ENCODE results near the gene TBCE. TPM values are rescaled to one million over a fixed set of nuclear protein-coding genes. Genes with fewer than 3 reads are reported as not detected.
A peak's percentile ranks its signal among the peaks of the same experiment; 100 is the strongest.

TBCE gene
- total and polyA plus RNA-seq, 9 of the 15 experiments (the other 6 are each of a cell fraction or from before 2014, with no cell fraction given) = 52.6 to 92.1 (median 82.1) TPM

DNA sequence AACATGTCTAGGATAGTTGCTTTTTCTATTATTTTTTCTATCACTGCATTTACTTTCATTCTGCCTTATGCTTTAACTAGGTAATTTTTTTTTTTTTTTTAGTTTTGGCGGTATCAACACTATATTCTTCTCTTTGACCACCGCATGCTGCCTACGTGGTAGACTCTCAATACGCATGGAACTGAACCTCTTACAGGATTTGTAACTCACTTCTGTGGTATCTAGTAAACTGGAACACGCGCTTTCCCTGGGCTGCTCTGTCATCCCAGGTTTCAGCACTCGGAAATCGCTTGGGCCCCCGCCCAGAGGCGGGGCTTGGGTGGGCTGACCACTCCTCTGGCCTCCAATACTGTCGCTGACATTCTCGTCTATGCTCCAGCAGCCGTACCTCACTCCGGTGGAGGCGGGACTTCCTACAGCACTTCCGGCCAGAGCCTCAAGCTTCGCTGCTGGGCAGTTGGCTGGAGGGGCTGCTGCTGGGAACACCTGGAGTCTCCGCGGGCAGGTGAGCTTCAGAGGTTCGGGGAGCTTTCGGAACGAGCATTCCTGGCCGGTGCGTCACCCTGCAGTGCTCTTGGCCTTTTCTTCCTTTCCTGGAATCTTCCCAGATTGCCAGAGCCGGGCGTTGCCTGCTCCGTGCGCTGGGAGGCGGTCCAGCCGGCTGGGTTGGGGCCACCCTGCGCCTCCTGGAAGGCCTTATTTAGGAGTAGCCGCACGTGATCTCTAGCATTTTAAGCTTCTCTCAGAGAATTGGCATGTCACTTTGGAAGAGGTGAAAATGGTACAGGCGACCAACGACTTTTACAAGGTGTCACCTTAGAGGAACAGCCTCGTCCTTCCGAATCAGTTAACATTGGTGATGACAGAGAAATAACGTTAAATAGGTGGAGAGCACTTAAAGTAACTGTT is at the start of gene TBCE (continued):
- TF ChIP-seq SIN3A (IDR thresholded peaks at IDR 0.05; ENCODE audit: borderline replicate concordance in 2 of 2, control insufficient read depth in 1 of 2, low read depth in 2 of 2, low read length in 2 of 2) (peak; percentile 60 to 90), NFE2 (IDR thresholded peaks at IDR 0.05; ENCODE audit: low read depth) (peak; percentile 79), HLTF (IDR thresholded peaks at IDR 0.05) (peak; percentile 46; the same call in 1 of the 2 replicates), NR2F6 (CRISPR knock-in tag; IDR thresholded peaks at IDR 0.05) (no peak), ZNF263 (CRISPR knock-in tag; IDR thresholded peaks at IDR 0.05; ENCODE audit: borderline replicate concordance) (peak; percentile 52; the same call in 1 of the 2 replicates), YY1 (IDR thresholded peaks at IDR 0.05; ENCODE audit: borderline replicate concordance in 1 of 3, control insufficient read depth in 1 of 3, extremely low read depth in 1 of 3, insufficient read depth in 3 of 3, insufficient read length in 1 of 3, insufficient replicate concordance in 2 of 3, low read depth in 1 of 3, low read length in 2 of 3) (no peak), WHSC1 (IDR thresholded peaks at IDR 0.05; ENCODE audit: low read length) (peak; percentile 37), PRDM10 (IDR thresholded peaks at IDR 0.05; ENCODE audit: partially characterized antibody) (peak; percentile 70), ETV6 (IDR thresholded peaks at IDR 0.05; ENCODE audit: borderline replicate concordance in 1 of 2, low read depth in 2 of 2, low read length in 1 of 2) (no peak; a peak in 1 of 4 replicates), ETV6 (CRISPR knock-in tag; IDR thresholded peaks at IDR 0.05; ENCODE audit: borderline replicate concordance) (peak; percentile 88; the same call in 1 of the 2 replicates), ZNF124 (CRISPR knock-in tag; IDR thresholded peaks at IDR 0.05) (no peak), GABPA (tag; conservative IDR thresholded peaks at IDR 0.05; ENCODE audit: low read depth) (peak; percentile 96)
- TF ChIP-seq, protein P1, sequence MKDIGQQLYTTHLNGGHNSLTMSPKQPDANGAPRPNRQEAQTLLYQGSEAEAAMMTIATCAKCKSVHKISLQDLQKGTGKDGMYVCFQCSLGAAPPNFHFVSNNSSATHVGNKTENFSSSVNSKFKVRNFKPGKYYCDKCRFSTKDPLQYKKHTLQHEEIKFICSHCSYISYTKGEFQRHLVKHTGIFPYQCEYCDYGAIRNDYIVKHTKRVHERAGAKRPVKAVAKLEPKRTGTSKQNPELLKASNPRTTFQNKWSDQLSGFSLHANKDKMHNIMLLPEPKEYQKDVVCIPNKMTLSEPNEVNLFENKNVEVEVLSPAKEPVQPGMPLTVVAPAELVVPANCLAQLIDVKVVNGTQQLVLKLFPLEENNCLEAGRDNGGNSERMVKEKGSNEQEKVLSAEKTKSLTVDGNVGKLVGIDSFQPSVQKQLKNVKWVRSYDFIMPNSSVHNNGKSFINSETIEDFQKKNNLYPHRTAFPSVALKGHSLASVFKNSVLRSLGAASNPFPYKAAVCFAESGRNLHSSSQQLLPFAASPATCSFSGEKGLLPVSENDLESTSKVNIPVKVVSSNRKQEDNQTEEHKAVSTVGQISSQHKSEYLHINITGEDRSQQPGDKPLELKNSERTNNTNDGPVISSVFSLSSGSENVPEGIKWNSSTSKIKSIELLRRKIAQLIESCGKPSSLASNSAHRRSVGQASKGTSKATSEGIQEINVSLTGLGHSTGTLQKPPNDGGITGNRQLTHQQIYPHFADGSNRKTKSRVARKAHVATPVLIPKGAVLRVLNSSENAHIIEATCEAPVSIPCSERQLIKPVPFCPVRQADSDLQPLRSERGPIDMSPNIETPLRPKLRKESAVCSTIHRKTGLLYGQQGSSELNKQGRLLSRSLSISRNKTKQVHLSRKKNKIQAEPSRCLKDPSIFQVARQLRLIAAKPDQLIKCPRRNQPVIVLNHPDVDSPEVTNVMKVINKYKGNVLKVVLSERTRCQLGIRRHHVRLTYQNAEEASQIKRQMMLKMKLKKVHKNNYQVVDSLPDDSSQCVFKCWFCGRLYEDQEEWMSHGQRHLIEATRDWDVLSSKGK (CRISPR knock-in tag; IDR thresholded peaks at IDR 0.05) = no peak
- TF ChIP-seq, protein P2, sequence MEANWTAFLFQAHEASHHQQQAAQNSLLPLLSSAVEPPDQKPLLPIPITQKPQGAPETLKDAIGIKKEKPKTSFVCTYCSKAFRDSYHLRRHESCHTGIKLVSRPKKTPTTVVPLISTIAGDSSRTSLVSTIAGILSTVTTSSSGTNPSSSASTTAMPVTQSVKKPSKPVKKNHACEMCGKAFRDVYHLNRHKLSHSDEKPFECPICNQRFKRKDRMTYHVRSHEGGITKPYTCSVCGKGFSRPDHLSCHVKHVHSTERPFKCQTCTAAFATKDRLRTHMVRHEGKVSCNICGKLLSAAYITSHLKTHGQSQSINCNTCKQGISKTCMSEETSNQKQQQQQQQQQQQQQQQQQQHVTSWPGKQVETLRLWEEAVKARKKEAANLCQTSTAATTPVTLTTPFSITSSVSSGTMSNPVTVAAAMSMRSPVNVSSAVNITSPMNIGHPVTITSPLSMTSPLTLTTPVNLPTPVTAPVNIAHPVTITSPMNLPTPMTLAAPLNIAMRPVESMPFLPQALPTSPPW (CRISPR knock-in tag; IDR thresholded peaks at IDR 0.05) = peak; percentile 21; the same call in 1 of the 2 replicates
- TF ChIP-seq, protein P3, sequence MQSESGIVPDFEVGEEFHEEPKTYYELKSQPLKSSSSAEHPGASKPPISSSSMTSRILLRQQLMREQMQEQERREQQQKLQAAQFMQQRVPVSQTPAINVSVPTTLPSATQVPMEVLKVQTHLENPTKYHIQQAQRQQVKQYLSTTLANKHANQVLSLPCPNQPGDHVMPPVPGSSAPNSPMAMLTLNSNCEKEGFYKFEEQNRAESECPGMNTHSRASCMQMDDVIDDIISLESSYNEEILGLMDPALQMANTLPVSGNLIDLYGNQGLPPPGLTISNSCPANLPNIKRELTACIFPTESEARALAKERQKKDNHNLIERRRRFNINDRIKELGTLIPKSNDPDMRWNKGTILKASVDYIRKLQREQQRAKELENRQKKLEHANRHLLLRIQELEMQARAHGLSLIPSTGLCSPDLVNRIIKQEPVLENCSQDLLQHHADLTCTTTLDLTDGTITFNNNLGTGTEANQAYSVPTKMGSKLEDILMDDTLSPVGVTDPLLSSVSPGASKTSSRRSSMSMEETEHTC (IDR thresholded peaks at IDR 0.05) = peak; percentile 37; the same call in 1 of the 2 replicates
